HepG2 (cell line): ENCODE results near the gene STOML3. TPM values are rescaled to one million over a fixed set of nuclear protein-coding genes. Genes with fewer than 3 reads are reported as not detected.

Source experiments
- HHEX ChIP-seq: IDR thresholded peaks from 2 replicates; pipeline ENCODE4 v1.6.1; 2016; ENCODE audit warnings: control low read depth
- HOXA3 ChIP-seq: sonication (generic); formaldehyde crosslinking; IDR thresholded peaks from 2 replicates; pipeline ENCODE4 v1.5.0; 2020; ENCODE audit warnings: missing genetic modification reagents
- MED13 ChIP-seq: sonication (generic); formaldehyde crosslinking; IDR thresholded peaks from 2 replicates; pipeline ENCODE4 v1.5.0; 2020; ENCODE audit warnings: missing genetic modification reagents
- PAWR ChIP-seq: sonication (generic); formaldehyde crosslinking; IDR thresholded peaks from 2 replicates; pipeline ENCODE4 v1.4.0; 2020; ENCODE audit warnings: missing genetic modification reagents, mild to moderate bottlenecking, borderline replicate concordance
- RBFOX2 ChIP-seq: fragments of 200-400 bp; formaldehyde crosslinking; IDR thresholded peaks from 2 replicates; pipeline ENCODE4 v1.6.1; 2017; ENCODE audit warnings: low read depth, mild to moderate bottlenecking, low read length
- ZFAT ChIP-seq: sonication (generic); formaldehyde crosslinking; conservative IDR thresholded peaks from 2 replicates; pipeline ENCODE4 v1.8.1; 2023; ENCODE audit warnings: missing genetic modification reagents, inconsistent platforms
- ZNF329 ChIP-seq: sonication (generic); formaldehyde crosslinking; IDR thresholded peaks from 2 replicates; pipeline ENCODE4 v1.9.0; 2021; ENCODE audit warnings: low read depth, mild to moderate bottlenecking, missing genetic modification reagents
- polyA plus RNA-seq, 8 experiments: library from polyadenylated mRNA; depleted of rRNA in 3 of 8; stranded (reverse) in 7 of 8; unstranded in 1 of 8; fragments of >200 nt; fragmentation: Illumina TruSeq in 4 of 8; extraction: Trizol in 4 of 8; gene quantifications; 2 replicates each; pipeline versions ENCODE4 v1.2.1 to v1.2.3, GENCODE V29; 2011 to 2016; ENCODE audit warnings: low read depth in 4 of 8, missing spikeins in 1 of 8, mixed read lengths in 1 of 8; ENCODE audit not compliant: insufficient read depth in 1 of 8
- total RNA-seq, 5 experiments: library from RNA; depleted of rRNA; stranded (reverse); fragments of >200 nt; fragmentation: Illumina TruSeq; extraction: Trizol; gene quantifications; 2 replicates each; pipeline ENCODE4 v1.2.3, GENCODE V29; 2016; ENCODE audit warnings: low read depth in 1 of 5
- TF ChIP-seq, protein P1 (sequence below): IDR thresholded peaks from 2 replicates; pipeline ENCODE4 v1.6.1; 2016; ENCODE audit warnings: low read depth, missing genetic modification reagents, missing compliant biosample characterization
- TF ChIP-seq, protein P2 (sequence below): sonication (generic); formaldehyde crosslinking; IDR thresholded peaks from 2 replicates; pipeline ENCODE4 v1.5.1; 2020; ENCODE audit warnings: missing genetic modification reagents, mild to moderate bottlenecking, borderline replicate concordance
- TF ChIP-seq, protein P3 (sequence below): sonication (generic); formaldehyde crosslinking; IDR thresholded peaks from 2 replicates; pipeline ENCODE4 v1.4.0; 2020; ENCODE audit warnings: missing genetic modification reagents
- TF ChIP-seq, protein P4 (sequence below): sonication (generic); formaldehyde crosslinking; IDR thresholded peaks from 2 replicates; pipeline ENCODE4 v1.8.0; 2022; ENCODE audit warnings: low read depth, missing genetic modification reagents
- TF ChIP-seq, protein P5 (sequence below): sonication (generic); IDR thresholded peaks from 2 replicates; pipeline ENCODE4 v1.6.1; 2016; ENCODE audit warnings: low read depth, borderline replicate concordance
- TF ChIP-seq, protein P6 (sequence below): IDR thresholded peaks from 2 replicates; pipeline ENCODE4 v1.6.1; 2016; ENCODE audit warnings: low read depth
- TF ChIP-seq, protein P7 (sequence below): sonication (generic); formaldehyde crosslinking; IDR thresholded peaks from 2 replicates; pipeline ENCODE4 v1.5.0; 2020; ENCODE audit warnings: missing genetic modification reagents, mild to moderate bottlenecking, borderline replicate concordance

The STOML3 gene
- total and polyA plus RNA-seq, 2 of the 13 experiments (the other 11 are each of a cell fraction or from before 2014, with no cell fraction given) = not detected

DNA sequence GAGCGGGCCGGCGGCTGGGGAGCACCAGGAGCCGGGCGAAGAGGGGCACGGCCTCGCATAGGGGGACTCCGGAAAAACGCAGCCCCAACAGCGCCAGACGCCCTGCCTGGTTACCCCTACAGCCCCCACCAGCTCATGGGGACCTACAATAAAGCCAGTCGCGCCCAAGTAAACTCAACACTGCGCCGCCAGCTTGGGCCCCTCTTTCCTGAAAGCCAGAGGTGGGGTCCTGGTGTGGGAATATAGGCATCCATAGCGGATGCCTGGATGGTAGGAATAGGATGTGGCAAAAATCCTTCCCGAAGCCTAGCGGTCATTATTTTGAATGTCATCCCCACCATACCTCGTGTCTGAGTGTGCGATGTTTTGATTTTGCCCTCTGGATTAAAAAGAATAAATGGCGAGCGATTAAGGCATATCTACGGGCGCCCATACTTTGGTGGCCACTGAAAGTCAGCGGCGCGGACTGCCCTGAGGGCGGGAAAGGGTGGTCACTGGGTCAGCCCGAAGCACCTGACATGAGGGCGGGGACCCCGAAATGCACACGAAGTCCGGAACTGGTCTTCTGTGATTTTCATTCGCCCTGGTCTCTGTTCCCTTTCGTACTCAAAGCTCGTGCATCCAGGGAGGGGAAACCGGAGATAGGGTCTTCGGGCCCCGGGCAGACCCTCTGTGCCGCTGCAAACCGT lies 47.4 kb upstream of the STOML3 start, which contains the start of the genes NHLRC3 and PROSER1 (continued):
- TF ChIP-seq, protein P1, sequence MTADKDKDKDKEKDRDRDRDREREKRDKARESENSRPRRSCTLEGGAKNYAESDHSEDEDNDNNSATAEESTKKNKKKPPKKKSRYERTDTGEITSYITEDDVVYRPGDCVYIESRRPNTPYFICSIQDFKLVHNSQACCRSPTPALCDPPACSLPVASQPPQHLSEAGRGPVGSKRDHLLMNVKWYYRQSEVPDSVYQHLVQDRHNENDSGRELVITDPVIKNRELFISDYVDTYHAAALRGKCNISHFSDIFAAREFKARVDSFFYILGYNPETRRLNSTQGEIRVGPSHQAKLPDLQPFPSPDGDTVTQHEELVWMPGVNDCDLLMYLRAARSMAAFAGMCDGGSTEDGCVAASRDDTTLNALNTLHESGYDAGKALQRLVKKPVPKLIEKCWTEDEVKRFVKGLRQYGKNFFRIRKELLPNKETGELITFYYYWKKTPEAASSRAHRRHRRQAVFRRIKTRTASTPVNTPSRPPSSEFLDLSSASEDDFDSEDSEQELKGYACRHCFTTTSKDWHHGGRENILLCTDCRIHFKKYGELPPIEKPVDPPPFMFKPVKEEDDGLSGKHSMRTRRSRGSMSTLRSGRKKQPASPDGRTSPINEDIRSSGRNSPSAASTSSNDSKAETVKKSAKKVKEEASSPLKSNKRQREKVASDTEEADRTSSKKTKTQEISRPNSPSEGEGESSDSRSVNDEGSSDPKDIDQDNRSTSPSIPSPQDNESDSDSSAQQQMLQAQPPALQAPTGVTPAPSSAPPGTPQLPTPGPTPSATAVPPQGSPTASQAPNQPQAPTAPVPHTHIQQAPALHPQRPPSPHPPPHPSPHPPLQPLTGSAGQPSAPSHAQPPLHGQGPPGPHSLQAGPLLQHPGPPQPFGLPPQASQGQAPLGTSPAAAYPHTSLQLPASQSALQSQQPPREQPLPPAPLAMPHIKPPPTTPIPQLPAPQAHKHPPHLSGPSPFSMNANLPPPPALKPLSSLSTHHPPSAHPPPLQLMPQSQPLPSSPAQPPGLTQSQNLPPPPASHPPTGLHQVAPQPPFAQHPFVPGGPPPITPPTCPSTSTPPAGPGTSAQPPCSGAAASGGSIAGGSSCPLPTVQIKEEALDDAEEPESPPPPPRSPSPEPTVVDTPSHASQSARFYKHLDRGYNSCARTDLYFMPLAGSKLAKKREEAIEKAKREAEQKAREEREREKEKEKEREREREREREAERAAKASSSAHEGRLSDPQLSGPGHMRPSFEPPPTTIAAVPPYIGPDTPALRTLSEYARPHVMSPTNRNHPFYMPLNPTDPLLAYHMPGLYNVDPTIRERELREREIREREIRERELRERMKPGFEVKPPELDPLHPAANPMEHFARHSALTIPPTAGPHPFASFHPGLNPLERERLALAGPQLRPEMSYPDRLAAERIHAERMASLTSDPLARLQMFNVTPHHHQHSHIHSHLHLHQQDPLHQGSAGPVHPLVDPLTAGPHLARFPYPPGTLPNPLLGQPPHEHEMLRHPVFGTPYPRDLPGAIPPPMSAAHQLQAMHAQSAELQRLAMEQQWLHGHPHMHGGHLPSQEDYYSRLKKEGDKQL (CRISPR knock-in tag) = no peak
- peak; percentile 62 for TF ChIP-seq HOXA3 (CRISPR knock-in tag)
- TF ChIP-seq PAWR = no peak
- TF ChIP-seq, protein P2, sequence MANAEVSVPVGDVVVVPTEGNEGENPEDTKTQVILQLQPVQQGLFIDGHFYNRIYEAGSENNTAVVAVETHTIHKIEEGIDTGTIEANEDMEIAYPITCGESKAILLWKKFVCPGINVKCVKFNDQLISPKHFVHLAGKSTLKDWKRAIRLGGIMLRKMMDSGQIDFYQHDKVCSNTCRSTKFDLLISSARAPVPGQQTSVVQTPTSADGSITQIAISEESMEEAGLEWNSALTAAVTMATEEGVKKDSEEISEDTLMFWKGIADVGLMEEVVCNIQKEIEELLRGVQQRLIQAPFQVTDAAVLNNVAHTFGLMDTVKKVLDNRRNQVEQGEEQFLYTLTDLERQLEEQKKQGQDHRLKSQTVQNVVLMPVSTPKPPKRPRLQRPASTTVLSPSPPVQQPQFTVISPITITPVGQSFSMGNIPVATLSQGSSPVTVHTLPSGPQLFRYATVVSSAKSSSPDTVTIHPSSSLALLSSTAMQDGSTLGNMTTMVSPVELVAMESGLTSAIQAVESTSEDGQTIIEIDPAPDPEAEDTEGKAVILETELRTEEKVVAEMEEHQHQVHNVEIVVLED (CRISPR knock-in tag) = peak; percentile 54; the same call in 1 of the 2 replicates
- TF ChIP-seq, protein P3, sequence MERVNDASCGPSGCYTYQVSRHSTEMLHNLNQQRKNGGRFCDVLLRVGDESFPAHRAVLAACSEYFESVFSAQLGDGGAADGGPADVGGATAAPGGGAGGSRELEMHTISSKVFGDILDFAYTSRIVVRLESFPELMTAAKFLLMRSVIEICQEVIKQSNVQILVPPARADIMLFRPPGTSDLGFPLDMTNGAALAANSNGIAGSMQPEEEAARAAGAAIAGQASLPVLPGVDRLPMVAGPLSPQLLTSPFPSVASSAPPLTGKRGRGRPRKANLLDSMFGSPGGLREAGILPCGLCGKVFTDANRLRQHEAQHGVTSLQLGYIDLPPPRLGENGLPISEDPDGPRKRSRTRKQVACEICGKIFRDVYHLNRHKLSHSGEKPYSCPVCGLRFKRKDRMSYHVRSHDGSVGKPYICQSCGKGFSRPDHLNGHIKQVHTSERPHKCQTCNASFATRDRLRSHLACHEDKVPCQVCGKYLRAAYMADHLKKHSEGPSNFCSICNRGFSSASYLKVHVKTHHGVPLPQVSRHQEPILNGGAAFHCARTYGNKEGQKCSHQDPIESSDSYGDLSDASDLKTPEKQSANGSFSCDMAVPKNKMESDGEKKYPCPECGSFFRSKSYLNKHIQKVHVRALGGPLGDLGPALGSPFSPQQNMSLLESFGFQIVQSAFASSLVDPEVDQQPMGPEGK (CRISPR knock-in tag) = peak; percentile 75
- TF ChIP-seq, protein P4, sequence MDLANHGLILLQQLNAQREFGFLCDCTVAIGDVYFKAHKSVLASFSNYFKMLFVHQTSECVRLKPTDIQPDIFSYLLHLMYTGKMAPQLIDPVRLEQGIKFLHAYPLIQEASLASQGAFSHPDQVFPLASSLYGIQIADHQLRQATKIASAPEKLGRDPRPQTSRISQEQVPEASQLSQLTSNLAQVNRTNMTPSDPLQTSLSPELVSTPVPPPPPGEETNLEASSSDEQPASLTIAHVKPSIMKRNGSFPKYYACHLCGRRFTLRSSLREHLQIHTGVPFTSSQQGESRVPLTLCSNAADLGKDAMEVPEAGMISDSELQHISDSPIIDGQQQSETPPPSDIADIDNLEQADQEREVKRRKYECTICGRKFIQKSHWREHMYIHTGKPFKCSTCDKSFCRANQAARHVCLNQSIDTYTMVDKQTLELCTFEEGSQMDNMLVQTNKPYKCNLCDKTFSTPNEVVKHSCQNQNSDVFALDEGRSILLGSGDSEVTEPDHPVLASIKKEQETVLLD (CRISPR knock-in tag) = 0 out of 2 replicates have a peak, but pooled peaks have one; percentile 12
- TF ChIP-seq, protein P5, sequence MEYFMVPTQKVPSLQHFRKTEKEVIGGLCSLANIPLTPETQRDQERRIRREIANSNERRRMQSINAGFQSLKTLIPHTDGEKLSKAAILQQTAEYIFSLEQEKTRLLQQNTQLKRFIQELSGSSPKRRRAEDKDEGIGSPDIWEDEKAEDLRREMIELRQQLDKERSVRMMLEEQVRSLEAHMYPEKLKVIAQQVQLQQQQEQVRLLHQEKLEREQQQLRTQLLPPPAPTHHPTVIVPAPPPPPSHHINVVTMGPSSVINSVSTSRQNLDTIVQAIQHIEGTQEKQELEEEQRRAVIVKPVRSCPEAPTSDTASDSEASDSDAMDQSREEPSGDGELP = peak; percentile 41; the same call in 1 of the 2 replicates
- TF ChIP-seq ZFAT (CRISPR knock-in tag) = peak; percentile 80; the same call in 1 of the 2 replicates
- TF ChIP-seq RBFOX2 = peak; percentile 35
- 0 out of 2 replicates have a peak, but pooled peaks have one; percentile 19 for TF ChIP-seq MED13 (CRISPR knock-in tag)
- no peak for TF ChIP-seq HHEX
- TF ChIP-seq, protein P6, sequence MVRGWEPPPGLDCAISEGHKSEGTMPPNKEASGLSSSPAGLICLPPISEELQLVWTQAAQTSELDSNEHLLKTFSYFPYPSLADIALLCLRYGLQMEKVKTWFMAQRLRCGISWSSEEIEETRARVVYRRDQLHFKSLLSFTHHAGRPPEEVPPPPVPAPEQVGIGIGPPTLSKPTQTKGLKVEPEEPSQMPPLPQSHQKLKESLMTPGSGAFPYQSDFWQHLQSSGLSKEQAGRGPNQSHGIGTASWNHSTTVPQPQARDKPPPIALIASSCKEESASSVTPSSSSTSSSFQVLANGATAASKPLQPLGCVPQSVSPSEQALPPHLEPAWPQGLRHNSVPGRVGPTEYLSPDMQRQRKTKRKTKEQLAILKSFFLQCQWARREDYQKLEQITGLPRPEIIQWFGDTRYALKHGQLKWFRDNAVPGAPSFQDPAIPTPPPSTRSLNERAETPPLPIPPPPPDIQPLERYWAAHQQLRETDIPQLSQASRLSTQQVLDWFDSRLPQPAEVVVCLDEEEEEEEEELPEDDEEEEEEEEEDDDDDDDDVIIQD (CRISPR knock-in tag) = no peak
- TF ChIP-seq, protein P7, sequence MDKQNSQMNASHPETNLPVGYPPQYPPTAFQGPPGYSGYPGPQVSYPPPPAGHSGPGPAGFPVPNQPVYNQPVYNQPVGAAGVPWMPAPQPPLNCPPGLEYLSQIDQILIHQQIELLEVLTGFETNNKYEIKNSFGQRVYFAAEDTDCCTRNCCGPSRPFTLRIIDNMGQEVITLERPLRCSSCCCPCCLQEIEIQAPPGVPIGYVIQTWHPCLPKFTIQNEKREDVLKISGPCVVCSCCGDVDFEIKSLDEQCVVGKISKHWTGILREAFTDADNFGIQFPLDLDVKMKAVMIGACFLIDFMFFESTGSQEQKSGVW (CRISPR knock-in tag) = no peak
- no peak for TF ChIP-seq ZNF329 (CRISPR knock-in tag)
